Stimulated activated CD8-positive, alpha-beta memory T cell treated with anti-CD3 and anti-CD28 coated beads, Interleukin-2, amount 100 ng/mL, for 48 hours (primary cell): ENCODE measurements around the gene TSPAN5.

ENCODE experiments used
- DNase-seq, 2 donors: peaks; one replicate each; pipeline ENCODE4 v3.0.0-alpha.2; 2020; ENCODE audit warnings: low read depth in 2 of 2

TSPAN5 gene

DNA sequence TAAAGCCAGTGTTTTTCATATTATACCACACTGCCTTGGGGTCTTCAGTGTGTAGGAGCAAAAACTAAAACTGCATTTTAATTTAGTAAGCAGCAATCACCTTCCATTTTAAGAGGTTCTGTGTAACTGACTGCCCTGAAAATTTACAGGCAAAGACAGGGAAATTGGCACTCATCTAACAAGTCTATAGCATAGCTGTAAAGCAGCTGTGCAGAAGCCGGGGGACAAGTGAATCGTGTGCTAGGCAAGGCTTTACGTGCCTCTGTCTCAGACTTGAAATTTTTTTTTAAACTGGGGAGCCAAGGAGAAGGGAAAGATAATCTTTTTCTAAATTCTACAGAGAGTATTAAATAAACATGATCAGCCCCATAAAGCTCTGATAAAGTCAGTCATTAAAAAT is 39.7 kb downstream of the TSPAN5 start:
- DNase-seq, result no peak

DNA sequence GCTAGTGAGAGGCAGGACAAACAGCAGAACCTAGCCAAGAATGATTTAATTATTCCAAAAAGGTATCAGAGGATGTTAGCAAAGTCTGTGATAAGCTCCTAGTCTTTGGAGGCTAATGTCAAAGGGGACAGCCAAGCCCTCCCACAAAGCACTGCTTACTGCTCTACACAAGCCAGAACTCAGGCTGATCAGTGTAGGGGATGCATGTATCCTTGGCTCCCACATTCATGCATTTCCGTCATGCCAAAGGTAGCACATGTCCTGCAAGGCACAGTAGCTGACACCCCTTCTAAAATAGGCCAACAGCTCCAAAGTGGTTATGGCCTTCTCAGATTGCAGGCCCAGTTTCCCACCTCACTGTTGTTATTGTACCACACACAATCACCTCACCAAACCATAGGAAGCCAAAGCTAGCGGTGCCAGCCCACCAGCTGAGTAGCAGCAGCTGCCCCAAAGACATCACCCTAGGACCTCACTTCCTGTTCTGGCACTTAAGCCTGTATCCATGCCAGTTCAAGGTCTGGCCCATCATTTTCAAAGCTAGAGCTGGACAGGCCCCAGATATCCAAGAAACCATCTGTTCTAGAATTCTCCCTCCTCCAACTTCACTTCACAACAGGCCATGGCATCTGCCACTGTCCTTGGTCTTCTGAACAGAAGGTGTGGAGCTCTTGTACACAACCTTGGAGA is 40.9 kb downstream of the TSPAN5 start:
- DNase-seq, result no peak

DNA sequence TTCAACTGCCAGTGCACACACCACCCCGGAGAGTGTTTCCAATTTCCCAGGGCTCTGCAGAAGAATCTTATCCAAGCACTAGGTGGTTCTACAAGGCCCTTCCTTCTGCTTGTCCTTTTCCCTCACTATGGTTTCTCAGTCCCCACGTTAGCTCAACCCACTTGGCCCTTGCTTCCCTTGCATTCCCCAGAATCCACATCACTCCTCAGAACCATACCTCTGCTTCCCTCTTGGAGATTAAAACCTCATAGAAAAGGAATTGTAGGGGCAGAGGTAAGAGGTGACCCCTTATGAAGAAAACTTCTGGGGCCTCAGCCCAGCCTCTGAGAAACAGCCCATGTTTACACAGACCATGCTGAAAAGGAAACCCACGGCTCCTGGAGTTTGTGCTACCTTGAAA is 42.4 kb downstream of the TSPAN5 start:
- no peak for DNase-seq

DNA sequence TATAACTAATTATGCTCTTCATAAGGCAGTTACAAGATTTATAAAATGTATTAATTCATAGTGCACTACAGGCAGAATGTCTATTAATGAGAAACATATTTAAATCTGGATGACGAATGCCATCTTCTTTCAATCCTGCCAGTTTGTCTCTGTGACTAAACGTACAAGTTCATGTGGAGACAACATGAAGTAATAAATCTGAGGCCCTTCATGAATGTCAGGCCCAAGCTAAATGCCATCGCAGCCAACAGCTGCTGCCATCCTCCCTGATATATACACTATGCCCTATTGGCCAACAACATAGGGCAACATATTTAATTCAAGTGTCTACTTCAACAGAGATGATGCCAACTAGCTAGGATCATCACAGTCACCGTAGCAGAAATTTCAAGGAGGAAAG is 43.7 kb downstream of the TSPAN5 start:
- no peak for DNase-seq

DNA sequence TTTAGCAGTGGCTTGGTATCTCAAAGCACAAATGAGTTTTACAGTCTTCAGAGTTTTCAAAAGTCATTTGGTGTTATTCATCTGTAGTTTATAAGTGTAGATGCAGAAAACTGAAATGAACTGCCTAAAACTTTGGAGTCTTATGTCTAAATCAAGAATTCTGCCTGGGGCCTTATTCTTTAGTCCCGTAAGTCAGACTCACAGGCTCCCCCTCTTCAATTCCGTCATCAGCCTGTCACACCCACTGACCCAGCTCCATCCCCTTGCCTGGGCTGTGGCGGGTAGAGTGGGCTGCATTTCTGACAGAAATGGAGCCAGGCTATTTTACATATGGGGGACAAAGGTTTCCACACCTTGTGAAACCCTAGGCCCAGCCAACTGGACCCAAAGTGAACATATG is 44.3 kb downstream of the TSPAN5 start:
- no peak for DNase-seq

DNA sequence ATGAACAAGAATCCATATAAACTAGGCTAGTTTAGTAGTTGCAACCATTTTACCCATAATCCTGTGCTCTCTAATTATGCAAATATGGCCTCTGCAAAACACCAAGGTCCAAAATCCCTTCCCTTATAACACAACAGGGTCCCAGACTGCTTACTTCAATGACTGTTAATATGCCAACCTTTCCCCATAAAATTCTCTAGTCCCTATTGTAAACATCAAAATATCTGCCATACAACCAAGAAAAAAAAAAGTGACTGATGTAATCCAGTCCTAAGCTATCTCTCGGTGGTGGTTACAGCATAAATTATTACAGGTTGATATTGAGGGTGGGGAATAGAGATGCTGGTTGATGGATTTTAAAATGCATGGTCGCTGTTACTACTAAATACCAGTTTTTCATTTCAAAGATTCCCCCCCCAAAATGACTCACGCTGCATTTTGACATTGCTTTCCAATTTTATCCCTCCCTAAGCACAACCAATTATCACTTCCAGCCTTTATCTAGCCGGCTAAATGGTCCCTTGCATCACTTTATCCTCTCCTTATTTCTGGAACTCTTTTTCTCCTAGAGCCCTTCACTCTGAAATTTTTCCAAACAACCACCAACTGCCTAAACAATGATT is 44.8 kb downstream of the TSPAN5 start:
- no peak for DNase-seq

DNA sequence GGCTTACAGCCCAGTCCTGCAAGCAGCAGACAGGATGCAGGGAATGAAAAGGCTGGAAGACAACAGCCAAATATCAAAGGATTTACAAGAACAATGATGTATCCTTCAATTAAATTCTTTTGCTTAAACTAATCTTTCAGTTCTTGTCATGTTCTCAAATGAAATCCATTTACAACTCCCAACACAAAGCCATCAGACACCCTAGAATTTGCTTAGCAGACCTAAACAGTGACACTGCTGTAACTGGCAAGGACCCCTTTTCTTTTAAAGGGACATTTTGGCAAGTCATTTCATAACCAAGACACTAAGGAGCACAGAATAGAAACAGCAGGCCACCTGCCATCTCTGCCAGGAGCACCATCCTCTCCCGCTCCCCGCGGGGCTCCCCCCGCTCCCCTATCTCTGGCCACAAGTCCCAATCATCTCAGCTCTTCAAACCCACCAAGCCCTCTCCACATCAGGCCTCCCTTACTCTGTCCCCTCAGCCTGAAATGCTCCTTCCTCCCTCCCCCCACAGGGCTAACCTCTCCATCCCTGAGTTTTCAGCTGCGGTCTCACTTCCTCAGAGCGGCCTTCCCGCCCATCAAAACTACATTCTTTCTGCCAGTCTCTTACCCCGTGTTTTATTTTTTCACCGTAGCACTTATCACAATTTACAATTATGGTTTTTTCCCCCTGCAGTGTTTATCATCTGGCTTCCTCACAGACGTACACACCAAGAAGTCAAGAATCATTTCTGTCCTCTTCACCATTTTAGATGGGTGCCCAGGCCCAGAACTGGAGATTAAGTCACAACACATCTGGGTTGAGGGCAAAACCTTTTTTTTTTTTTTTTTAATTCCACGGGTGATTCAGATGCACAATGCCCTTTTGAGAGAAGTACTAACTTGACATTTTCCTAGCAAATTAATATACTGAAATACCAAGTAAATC is 45.8 kb downstream of the TSPAN5 start:
- no peak for DNase-seq

DNA sequence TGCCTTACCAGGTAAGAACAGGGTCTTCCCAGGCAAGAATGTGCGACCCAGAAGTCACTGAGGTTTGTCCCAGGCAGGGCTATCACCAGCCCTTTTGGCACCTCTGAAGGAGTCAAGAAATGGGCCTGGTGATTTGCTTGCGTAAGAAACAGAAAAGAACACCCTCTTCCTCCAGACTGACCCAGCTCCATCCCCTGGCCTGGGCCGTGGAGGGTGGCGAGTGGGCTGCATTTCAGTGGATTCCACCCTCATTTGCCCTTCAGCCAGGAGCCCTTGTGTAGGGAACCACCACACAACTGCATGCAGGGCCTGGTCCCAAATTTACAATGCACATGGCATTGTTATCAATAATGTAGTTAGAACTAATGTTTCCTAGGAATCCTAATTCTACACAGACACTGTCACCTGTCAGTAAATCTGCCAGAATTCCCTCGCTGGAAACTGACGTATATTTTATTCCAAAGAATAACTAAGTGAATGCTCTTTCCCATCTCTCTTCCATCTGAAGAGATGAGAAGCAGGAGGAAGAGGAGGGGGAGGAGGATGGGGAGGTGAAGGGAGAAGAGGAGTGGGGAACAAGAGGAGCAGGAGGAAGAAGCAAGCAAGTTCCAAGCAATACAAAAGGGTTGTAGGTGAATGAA is 46.6 kb downstream of the TSPAN5 start:
- no peak for DNase-seq

DNA sequence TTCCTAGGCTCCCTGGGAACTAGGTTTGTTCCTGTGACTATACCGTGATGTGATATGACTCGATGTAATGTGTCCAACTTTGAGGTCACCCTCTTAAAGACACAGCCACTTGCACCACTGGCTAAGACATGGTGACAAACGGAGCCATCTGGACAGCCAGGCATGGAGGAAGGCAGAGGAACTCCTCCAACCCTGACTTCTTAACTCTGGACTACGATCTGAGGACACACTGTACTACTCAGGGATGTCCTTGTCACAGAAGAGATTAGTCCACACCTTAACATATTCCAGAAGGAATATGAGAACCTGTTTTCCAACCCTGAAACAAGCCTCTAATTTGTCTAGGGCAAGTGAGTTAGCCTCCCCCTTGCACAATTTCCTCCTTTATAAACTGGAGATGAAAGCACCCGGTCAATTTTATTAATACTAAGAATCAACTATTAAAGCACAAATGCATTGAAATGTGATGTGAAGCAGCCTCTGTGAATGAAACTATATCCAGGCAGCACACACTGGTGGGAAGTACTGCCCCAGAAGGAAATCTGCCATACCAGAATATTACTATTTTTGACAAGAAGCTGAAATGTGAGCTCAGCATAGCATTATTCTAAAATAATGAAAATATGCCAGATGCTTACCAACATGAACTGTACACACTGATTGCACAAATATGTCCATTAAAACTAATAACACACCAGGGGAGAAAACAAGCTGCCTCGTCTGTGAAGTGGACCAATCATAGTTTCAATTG is 47.3 kb downstream of the TSPAN5 start:
- no peak for DNase-seq

DNA sequence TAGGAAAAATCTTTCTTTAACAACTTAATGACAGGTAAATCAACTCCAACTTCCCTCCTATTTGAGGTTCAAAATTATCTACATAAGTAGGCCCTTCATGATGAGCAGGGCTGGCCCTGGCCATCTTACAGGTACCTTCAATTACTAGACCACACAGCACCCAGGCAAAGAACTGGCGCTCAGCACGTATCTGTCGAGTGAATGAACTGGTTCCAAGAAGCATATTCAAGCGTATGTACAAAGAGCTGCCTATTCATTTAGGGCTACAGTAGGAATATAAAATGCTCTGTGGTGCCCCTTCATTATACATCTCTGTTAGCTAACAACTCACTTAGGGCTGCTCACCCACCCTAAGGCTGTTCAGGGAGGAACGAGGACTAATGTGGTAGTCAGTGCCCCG is 48.0 kb downstream of the TSPAN5 start:
- DNase-seq, result no peak

DNA sequence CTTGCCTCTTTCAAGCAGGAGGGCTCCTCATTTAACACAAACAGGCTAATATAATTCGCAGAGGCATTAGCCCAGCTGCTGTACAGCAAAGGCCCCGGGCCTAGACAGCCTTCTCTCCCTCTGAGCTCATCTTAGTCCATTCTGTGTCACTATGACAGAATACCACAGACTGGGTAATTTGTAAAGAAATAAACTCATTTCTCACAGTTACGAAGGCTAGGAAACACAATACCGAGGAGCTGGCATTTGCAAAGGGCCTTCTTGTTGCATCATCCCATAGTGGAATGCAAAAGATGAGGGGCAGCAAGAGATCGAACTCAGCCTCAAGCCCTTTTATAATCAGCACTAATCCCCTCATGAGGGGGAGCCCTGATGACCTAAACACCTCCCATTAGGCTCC is 48.5 kb downstream of the TSPAN5 start:
- no peak for DNase-seq

DNA sequence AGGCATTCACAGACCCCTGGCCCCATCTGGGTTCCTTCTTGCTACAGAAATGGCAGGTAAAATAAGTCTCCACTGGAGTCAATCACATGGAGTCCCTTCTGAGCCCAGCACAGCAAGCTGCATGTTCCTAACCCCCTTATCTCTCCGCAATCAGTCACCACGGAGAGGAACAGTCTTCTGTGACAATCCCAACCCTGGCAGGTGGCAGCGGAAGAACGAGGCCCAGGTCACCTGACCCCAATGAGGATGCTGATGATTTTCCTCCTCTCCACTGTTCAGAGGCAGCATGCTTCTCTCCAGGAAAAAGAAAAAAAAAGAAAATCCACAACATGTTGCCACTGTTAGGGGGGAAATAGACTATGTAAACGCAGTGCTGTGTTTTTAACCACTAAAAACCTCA is 50.1 kb downstream of the TSPAN5 start:
- no peak for DNase-seq

DNA sequence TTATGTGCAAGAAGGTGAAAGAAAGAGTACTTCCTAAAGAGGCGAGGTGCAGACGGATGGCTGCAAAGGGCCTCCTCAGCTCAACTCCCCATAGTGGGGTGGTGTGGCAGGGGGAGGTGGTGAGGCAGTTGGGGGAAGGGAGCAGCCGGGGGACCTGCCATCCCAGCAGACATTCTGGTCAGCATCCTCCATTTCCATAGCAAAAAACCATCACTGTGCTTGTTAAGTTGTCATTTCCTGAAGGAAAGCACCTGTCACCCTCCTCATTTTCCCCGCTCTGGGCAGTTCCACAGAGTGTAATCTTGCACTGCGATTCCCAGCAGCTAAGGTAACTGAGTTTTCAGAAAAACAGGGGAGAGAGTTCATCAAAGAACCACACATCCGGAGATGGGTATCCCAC is 51.5 kb downstream of the TSPAN5 start:
- no peak for DNase-seq

DNA sequence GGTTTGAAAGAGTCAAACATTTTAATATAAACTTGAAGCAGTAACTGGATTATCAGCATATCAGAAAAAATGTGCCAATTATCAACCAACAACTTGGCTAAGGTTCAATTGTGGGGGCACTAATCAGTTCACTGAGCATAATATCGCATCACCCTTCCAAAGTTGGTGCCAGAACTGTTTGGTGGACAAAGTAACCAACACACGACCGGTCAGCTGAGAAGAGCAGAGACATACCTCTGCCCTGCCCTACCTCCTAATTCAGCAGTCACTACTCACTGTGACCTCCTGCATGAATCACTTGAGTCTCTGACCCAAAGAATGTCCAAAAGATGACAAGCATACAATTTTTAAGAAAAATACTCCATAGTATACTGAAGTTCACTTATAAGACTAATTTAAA is 53.2 kb downstream of the TSPAN5 start:
- no peak for DNase-seq

DNA sequence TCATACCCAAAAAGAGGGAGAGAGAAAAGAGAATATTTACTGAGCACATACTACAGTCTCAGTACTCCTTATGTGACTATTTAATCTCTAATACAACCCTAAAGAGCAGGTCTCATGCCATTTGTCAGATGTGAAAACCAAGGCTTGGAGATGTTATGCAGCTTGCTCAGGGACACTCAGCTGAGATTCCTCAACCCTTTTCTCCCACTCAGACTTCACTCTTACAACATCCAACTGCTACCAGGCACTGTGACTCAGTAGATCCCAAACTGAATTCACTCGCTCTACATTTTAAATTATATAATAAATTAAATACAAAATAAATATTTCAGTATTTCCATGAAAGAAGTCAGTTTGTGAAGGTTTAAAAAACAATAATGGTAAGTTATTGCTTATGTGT is 53.7 kb downstream of the TSPAN5 start:
- DNase-seq, result no peak

DNA sequence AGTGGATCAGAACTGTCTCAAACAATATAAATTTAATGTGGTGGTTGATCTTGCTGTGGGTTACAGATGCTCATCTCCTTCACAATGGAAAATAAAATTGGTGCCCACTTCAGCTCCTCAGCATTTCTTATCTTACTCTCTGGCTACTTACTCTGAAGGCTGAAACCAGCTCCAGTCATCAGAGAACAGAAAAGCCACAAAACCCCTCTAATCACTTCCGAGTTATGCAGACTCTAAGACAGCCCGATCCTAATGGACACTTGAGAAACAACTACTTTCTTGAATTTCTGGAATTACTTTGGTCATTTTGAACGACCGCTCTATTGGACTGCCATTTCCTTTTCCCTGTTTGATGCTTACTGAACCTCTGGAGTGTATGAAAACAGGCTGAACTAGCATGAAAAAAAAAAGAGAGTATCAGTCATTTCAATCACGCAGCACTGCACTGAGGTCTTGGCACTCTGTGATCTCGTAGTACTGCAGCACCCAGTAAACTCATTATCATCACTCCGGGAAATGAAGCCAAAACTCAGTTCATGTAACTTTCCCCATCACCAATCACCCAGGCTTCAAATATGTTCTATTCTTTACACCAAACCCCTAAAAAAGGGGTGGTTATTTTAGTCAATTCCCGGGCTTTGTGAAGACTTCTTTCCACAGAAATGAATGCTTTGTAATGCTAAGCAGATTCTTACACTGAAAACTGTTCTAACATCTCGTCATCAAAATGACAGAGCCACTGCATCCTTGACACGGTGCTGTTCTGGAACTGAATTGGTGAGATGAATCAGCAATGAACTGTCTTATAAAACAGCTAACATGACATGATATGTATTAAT is 54.5 kb downstream of the TSPAN5 start:
- DNase-seq, result no peak

DNA sequence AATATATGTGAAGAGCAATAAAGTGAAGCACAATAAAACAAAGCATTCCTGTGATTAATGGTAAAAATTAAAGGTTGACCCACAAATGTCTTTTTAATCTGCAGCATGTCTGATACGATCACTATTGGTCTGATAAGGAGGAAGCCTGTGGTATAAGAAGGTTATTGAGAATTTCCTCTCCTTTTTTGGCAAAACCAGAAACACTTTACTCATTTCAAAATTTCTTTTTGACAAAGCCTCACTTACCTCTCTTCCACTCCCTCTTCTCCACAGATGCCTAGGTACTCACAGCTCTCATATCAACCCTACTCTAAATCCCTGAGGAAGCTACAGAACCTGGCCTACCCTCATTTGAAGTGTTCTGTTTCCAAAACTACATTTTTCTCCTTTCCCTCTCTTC is 56.1 kb downstream of the TSPAN5 start:
- DNase-seq, result no peak

DNA sequence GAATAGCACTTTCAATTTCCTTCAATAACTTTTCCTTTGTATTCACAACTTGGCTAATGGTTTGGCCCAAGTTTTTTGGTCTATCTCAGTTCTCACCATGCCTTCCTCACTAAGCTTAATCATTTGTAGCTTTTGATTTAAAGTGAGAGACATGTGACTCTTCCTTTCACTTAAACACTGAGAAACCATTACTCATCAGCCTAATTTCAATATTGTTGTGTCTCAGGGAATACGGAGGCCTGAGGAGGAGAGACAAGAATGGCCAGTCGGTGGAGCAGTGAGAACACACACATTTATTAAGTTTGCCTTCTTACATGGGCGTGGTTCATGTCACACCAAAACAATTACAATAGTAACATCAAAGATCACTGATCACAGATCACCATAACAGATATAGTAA is 56.7 kb downstream of the TSPAN5 start:
- peak in 1 of 2 donors; percentile 10 for DNase-seq

DNA sequence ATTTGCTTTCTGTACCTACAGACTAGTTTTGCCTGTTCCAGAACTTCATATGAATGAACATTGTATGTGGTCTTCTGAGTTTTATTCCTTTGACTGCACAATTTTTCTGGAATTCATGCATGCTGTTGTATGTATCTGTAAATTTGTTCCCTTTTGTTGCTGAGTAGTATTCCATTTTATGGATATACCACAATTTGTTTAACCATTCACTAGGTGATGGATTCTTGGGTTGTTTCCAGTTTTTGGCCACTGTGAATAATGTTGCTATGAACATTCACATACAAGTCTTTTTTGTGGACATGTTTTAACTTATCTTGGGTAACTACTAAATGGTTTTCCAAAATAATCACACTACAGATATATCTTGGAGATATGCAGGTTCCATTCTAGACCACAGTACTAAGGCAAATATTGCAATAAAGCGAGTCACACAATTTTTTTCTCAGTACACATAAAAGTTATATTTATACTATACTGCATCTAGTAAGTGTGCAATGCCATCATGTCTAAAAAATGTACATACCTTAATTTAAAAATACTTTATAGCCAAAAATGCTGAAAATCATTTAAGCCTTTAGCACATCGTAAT is 58.7 kb downstream of the TSPAN5 start:
- DNase-seq, result no peak

DNA sequence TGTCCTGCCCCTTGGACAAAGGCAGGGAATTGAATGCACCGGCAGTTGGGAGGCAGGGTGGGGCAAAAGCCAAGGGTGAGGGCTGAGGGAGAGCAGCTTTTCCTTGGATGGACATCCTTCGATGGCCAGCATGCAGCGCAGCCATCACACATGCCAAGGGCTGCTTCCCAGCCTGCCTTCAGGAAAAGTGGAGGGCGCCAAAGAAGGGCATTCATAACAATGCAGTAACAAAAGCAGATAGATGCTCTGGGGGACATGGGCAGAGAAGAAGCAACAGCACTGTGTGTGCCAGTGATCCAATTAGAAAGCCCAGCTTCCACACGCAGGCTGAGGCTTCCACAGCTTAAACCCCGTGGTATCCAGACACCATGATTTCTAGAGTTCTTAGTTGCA is 71.5 kb downstream of the TSPAN5 start:
- DNase-seq, result no peak
